Endothelial cell of hepatic sinusoid (primary cell): ENCODE data around the gene SLC22A2.
"Not testable (repeated sequence)": the region's sequence is repeated elsewhere in the genome, so short reads cannot be mapped to it uniquely, and the experiment has no call there.

ENCODE experiments used
- in situ Hi-C: cut with HindIII; loops from 2 replicates; pipeline ENCODE4 v1.10.0; 2017; ENCODE audit warnings: low sequenced_read_pairs

Gene SLC22A2

DNA sequence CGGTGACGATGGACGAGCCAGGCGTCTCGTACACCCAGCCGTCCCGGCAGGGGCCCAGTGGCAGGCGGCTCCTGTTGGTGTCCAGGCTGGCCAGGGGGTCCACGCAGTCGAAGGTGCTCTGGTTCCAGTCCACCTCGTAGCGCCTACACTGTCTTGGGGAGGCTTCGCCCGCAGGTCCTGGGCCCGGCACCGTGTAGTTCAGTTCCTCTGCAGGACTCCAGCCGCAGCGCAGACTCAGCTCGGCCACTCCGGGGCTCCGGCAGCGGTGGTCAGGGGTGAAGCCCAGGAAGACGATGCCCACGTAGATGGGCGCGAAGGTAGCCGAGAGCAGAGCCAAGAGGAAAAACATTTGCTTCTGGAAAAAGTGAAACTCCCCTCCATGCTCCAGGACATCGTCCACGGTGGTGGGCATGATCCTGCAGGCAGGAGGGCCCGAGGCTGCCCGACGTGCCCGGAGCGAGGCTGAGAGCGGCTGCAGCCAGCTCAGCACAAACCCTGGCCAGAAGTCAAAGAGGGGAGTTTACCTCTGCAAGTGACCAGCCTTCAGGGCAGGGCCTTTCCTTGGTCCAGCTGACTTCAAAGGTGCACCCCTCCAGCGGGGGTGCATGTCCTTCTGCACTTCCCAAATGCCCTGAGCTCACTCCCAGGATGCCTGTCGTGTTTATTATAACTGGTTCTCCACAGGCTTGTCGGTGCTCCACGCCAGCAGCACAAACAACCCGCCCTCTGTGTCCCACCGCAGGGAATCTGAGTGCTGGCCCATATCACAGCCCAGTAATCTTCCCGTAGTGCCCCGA lies at the start of gene SLC22A2:
Gene SLC22A2, minus strand, starts transcription at position 476 of the 797 bp plus-strand sequence. Its CDS starts 64 bp downstream, at position 412.
- in situ Hi-C loops, result no loop called here

DNA sequence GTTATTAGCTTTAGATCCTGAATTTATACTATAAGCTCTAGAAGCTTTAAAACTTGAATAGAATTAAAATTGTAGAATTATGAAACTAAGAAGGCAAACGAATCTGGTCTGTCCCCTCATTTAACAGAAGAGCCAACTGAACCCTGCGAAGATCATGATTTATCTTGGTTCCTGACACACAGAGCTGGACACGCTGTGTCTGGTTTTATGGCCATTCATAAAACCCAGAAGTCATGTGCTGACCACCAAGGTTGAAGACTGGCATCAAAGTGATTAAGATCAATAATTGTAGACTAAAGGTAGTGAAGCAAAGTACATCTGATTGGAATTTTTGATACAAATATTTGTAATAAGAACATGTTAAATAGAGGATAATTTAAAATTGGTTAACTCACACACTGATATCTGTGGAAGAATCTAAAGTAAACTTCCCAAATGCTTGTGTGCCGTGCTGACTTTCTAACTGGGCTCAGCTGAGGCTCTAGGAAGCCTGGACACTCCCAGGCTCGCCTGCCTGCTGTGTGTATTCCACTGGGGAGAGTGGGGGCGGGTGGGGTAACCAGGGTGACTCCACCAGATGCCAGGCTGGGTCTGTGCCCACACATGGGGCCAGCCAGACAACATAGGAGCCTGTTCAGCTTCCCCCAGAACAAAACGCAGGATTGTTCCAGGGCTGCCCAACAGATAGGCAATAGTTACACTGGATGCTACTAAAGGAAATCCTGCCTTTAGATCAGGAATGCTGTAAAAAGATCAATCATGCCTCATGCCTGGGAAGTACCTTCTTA lies 47.5 kb upstream of the SLC22A2 start:
- in situ Hi-C loops, result no loop called here

DNA sequence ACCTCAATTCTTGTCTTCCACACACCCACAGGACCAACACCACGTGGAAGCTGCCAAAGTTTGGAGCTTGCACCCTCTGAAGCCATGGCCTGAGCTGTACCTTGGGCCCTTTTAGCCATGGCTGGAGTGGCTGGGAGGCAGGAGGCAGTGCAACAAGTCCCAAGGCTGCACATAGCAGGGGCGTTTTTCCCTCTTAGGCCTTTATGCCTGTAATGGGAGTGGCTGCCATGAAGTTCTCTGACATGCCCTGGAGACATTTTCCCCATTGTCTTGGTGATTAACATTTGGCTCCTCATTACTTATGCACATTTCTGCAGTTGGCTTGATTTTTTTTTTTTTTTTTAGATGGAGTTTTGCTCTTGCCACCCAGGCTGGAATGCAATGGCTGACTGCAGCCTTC lies 45.2 kb upstream of the SLC22A2 start:
- in situ Hi-C loops, result no loop called here

DNA sequence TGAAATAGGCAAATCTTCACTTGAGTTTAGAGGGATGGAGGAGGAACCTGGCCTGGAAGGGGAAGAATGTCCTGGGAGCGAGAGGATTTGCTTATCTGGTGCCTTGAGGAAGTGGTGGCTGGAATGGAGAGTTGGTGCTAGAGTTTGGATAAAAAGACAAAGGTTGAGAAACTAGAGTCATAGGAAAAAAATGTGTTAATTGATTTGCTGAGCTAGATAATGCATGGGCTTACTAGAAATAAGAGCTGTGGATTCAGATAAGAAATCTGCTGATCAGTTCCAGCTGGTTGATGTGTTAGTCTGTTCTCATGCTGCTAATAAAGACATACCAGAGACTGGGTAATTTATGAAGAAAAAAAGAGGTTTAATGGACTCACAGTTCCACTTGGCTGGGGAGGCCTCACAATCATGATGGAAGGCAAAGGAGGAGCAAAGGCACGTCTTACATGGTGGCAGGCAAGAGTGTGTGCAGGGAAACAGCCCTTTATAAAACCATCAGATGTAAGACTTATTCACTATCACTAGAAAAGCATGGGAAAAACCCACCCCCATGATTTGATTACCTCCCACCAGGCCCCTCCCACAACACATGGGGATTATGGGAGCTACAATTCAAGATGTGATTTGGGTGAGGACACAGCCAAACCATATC lies 43.9 kb upstream of the SLC22A2 start:
- in situ Hi-C loops, result not testable (repeated sequence)

DNA sequence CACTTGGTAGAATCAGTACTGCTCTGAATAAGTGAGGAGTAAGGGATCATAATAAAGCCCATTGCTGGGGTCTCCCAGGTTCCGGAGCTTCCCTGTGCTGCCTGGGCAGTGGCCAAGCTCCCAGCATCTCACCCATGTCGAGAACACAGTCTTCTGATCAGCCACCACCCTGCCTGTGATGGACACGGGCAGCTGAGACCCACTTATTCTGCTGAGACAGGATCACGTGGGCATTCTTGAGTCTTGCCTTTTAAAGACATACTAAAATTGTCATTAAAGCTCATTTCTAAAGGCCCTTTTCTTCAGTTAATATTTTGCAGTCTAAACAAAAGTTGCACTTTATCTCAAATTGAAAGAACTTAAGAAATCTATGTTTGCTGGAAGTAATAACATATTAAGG lies 42.7 kb upstream of the SLC22A2 start:
- in situ Hi-C loops, result no loop called here

DNA sequence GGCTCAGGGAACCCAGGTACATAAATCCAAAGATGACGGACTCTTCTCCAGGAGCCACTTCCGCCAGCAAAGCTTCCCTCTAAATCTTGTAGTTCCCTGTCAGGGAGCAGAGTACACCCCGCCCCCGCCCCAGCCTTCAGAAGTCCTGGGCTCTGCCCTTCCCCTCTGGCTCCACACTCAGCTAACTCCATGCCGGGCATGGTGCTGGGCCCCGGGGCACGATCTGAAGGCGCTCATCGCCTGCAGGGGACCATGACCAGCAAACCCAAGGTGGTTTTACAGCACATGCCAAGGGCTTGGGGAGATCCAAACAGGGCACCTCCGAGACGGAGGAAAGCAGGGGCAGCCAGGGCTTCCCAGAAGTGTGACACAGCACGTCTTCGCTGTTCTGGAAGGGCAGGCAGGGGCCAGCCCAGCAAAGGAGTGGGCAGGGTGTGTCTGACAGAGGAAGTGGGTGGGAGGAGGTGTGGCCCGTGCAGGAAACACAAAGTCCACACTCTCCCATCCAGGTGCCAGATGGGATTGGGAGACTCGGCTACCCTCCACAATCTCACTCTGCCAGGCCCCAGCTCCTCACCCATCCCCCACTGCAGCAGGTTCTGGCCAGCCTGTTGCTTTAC lies 41.6 kb upstream of the SLC22A2 start:
- in situ Hi-C loops, result no loop called here

DNA sequence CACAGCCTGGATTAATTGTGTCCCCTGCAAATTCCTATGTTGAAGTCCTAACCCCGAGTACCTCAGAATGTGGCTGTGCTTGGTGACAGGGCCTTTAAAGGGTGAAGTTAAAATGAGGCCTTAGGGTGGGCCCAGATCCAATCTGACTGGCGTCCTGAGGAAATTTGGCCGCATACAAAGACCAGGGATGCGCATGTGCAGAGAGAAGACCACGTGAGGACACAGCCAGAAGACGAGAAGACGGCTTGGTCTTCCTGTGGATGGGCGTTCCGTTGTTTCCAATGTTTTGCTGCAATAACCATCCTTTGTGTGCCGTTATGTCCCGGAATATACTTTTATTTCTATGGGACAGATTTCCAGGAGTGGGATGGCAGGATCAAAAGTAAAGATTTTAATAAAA lies 40.9 kb upstream of the SLC22A2 start:
- in situ Hi-C loops, result no loop called here

DNA sequence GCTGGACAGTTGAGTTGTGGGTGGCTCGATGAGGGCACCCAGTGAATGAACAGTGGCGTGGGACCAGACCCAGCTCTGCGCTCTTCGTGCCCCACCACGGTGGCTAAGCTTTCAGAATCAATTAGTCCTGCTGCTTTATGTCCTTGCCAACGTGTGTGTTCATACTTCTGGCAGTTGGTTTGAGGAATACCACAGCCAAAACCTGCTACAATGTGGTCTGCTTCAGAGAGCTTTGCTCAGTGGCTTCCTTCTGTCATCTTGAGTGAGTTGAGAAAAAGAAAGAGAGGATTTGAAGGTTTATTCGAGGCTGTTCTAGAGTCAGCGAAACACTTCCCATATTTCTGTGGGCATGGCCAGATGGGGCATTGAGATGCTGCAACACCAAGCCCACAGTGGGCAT lies 39.5 kb upstream of the SLC22A2 start:
- in situ Hi-C loops, result no loop called here

DNA sequence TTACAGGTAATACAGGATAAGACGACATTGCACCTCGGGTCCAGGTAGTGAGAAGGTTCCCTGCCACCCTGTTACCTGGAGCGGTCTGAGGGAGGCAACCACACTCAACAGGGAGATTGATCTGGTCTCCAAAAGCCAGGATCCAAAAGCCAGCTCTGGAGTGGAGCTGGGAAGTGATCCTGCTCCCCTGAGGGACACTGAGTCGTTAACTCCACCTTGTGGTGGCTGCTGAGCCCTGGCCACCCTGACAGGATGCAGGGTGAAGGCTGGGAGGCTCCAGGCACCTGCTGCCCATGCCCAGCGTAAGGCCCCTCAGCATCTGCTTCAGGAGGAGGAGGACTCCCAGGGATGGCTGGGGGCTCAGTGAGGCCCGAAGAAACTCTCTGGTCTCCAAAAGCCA lies 38.7 kb upstream of the SLC22A2 start:
- in situ Hi-C loops, result no loop called here

DNA sequence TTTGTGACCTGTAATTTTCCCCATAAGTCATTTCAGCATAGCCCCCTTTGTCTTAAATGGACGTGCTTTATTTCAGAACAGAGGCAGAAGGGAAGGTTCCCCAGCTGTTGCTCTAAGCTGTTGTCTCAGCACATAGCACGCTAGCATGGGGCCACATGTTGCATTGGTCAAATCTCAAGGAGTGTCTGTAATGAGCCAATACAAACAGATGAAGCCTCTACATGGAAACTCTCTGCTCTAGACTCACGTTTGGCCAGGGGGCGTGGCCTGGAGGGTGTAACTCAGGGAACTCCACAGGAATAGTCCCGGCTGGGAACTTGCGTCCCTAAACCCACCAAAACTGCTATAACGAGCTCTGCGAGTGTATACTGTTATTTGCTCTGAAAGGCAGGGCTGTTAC lies 35.2 kb upstream of the SLC22A2 start:
- in situ Hi-C loops, result no loop called here

DNA sequence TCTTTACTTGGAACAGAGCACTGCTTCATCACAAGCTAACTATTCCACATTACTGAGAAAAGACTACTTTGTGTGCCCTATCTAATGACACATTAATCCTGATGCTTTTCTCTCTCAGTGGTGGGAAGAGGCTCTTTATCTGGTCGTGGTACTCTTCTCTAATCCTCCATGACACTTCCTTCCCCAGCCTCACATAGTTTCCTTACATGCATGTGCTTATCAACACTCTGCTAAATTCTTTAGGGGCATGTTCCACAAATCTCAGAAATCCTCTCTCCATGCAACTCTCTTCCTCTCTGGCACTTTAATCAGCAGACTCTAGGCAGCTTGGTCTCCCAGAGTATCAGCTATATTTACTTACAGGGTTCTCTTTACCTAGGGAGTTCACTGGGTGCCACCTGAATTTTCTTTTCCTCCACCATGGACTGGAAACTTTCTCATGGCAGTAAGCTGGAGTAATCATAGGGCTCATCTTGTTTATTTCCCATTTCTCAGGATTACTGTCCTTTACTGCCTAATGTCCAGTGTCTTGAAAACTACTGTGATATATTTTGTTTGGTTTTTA lies 27.0 kb upstream of the SLC22A2 start:
- in situ Hi-C loops, result no loop called here

DNA sequence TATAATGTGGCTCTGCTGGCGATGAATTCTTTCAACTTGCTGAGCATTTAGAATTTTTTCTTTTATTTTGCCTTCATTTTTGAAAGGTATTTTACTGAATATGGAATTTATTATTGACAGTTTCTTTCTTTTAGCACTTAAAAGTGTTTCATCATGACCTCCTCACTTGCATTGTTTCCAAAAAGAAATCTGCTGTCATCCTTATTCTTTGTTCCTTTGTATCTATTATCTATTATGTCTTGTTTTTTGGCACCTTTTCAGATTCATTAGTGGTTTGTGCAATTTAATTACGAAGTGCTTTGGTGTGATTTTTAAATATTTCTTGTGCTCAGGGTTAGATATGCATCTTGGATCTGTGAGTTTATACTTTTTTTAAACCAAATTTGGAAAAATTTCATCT lies 26.0 kb upstream of the SLC22A2 start:
- in situ Hi-C loops, result no loop called here

DNA sequence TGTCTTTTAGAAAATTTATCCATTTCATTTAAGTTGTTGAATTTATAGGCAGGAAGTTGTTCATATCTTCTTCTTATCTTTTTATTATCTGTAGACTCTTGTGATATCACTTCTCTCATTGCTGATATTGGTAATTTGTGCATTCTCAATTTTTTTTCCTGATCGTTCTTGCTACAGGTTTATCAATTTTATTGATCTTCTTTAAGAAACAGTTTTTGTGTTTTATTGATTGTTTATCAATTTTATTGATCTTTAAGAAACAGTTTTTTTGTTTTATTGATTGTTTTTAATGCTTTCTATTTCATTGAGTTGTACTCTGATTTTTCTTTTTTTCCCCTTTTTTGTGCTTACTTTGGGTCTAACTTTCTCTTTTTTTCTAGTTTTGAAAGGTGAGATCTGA lies 23.8 kb upstream of the SLC22A2 start:
- in situ Hi-C loops, result no loop called here

DNA sequence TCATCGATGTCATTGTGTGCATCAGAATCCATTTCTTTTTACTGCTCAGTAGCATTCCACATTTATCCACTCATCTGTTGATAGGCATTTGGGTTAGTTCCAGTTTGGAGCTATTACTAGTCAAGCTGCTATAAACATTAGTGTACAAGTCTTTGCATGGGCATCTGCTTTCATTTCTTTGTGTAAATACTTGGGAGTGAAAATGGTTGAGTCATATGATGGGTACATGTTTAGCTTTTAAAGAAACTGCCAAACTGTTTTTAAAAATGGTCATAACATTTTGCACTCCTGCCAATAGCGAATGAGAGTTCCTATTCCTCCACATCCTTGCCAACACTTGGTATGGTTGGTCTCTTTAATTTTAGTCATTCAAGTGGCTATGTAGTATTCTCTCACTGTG lies 21.2 kb upstream of the SLC22A2 start:
- in situ Hi-C loops, result no loop called here

DNA sequence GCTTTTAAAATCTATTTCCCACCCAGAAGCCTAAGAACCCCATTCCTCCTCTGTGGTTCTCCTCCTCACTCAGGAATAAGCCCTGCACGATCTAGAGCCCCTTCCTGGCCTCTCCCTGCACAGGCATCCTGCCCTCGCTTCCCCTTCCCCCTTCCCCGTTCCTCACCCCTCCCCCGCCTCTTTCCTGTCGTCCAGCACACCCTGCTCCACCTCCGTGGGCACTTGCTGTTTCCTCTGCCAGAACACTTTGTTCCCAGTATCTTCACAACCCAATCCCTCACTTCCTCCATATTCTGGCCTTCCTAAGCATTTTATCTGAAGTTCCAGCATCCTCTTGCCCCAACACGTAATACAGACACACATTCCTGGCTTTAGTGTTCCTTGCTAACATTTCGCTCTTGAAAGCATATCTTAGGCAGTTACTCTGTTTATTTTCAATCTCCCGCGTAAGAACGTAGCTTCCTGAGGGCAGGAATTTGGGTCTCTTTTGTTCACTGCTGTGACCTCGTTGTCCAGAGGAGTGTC lies 20.2 kb upstream of the SLC22A2 start:
- in situ Hi-C loops, result no loop called here

DNA sequence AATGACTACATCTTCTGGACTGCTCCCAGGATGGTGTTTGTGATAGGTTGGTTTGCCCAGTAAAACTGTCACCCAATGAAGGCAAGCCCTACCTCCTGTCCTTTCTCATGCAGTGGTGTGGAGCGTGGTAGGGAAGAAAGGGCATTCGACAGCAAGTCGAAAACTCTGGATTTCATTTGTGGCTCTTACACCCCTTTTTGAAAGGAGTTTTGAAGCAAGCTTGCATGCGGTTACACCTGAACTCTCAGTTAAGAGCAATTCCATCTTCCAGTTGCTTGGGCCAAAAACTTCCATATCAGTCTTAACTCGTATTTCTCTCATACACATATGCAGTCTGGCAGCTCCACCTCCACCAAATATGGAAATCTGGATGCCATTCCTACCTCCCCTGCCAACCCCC lies 19.7 kb upstream of the SLC22A2 start:
- in situ Hi-C loops, result no loop called here

DNA sequence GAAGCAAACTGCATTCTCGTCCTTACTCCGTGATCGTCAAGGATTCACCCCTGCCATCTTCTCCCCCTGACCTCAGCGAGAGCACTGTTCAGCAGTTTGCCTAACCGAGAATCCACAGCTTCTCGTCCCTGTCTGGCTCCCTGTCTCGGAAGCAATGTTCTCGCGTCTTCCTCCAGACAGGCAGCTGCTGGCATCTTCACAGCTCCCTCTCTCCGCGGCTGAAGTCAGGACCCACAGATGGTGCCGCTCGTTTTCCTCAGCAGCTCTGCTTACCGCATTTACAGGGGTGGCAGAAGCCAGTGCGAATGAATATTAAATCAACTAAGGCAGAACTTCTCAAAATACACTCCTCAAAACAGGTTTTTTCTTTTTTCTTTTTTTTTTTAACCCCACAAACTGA lies 18.9 kb upstream of the SLC22A2 start:
- in situ Hi-C loops, result no loop called here

DNA sequence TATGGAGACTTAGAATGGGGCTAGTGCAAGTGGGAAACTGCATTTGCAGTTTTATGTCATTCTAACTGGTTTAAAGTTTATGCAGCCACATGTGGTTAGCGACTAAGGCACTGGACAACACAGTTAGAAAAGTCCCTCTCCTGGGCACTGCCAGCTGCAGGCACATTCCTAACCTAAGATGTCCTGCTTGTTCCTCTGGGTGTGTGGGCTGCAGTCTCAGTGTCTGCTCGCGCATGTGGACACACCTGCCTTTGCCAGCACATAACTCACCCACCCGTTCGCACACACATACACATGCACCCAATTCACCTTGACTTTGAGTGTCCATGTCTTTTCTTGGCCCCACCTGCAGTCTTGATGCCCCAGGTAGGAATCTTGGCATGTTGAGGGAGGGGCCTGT lies 18.5 kb upstream of the SLC22A2 start:
- in situ Hi-C loops, result no loop called here

DNA sequence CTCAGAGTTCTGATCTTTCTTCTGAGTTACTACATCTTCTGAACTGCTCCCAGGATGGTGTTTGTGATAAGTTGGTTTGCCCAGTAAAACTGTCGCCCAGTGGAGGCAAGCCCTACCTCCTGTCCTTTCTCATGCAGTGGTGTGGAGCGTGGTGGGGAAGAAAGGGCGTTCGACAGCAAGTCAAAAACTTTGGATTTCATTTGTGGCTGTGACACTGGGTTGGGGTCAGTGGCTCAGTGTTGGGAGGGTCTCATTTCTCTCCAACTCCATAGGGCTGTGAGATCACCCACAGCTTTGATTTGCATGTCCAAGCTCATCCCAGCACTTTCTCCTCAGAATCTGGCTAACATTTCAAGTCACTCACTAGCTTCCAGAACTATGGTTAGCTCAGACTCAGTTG lies 17.5 kb upstream of the SLC22A2 start:
- in situ Hi-C loops, result no loop called here

DNA sequence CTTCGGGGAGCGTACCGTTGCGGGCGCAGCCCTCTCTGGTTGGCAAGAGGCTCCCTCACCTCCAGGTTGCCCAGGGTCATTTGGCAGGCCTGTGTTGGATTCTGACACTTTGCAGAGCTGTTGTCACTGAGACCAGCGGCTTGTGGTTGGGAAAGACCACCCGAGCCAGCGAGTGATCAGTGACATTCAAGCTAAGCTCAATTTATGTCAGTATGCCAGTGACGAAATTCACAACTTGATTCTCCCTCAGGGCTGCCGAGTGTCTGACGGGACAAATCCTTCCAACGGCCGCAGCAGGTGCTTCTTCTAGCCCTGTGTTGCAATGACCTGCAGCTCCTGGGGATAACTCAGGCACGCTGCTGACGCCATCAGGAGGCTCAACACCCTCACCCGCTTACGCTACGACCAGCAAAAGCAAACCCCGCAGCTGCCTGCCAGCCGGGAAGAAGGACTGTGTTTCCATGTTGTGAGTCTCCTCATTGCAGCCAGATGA lies 16.9 kb upstream of the SLC22A2 start:
- in situ Hi-C loops, result no loop called here
